ENCODE results near the gene EFHB.
A peak's percentile ranks its signal among the peaks of the same experiment; 100 is the strongest.
"Not testable (repeated sequence)": the region's sequence is repeated elsewhere in the genome, so short reads cannot be mapped to it uniquely, and the experiment has no call there.

The EFHB gene

DNA sequence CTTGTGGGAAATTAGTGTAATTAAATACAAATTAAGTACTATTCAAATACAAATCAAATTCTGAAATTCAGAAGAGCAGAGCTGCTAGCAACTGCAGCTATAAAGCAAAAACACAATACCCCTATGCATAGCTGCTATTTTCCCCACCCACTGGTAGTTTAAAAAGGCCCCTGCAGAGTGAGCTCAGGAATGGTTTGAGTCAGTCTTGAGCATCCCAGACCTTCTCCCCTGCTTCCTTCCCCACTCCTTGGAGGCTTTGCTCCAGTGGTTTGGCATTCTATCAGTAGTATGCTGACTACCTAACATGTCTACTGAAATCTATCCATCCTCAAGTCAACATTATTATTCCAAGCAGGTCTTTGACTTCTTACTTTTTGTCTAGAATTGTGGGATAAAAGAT is 53.0 kb downstream of the EFHB start:
- H3K9me3 ChIP-seq: no peaks in the 10 kb centered on the region
- H3K4me1 ChIP-seq: no peaks in the 10 kb centered on the region
- no peak overlapping the region for H3K27ac ChIP-seq
- no peaks in the 10 kb centered on the region for H3K27me3 ChIP-seq
- no peak for TF ChIP-seq CTCF (IDR thresholded peaks at IDR 0.05)
- H3K4me3 ChIP-seq: no peak overlapping the region
- no peak for DNase-seq
- H3K36me3 ChIP-seq: no peaks in the 10 kb centered on the region
- intact Hi-C loops (cut with DNase I; ENCODE audit: low total_unique reads): no loop called here

DNA sequence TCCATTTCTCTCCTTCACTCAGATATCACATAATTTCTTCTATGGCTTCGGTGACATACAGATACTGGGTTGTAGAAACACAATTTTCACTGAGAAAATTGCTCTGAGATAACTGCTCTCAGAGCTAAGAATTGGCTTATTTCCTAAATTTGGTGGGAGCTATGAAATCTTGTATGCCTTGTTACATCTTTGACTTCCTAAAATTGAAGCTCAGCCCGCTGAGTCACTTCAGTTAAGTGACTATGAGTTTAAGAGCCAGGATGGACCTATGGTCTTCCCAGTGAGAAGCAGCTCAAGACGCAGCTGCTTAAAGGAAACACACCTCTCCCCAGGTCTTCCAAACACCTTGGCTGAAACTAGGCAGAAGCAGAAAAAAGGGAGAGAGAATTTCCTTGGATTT is 56.4 kb downstream of the EFHB start:
- intact Hi-C loops (cut with DNase I; ENCODE audit: low total_unique reads): no loop called here
- Histone ChIP-seq H3K27ac (no peak overlapping the region), H3K27me3 (no peaks in the 10 kb centered on the region), H3K36me3 (no peaks in the 10 kb centered on the region), H3K9me3 (no peaks in the 10 kb centered on the region), H3K4me1 (no peaks in the 10 kb centered on the region), H3K4me3 (no peak overlapping the region)
- DNase-seq: no peak
- TF ChIP-seq CTCF (IDR thresholded peaks at IDR 0.05): no peak

DNA sequence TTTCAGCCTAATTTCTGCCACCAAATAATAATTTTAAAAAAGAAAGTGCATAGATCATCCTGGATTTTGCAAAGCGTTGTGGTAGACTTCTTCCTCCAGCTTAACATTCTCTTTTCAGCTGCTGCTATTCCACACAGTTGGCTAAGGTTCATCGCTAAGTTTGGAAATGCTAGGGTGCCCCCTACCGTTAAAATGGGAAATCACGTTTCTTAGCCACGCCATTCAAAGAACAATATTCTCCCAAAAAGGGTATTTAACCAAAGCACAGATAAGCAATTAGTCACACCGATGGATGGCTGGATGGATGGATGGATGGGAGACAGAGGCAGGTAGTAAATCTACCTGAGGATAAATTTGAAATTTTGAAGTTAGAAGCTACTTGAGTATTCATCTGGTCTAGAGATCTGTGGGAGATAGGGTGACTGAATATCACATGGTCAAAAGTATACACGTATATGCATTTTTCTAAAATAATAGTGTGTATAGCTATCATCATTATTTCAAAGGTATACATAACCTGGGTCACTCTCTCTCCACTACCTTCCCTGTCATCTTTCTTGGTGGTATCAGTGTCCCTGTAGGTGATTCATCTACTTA is 67.2 kb downstream of the EFHB start:
- peak in 1 of 2 donors; percentile 37 for DNase-seq
- intact Hi-C loops (cut with DNase I; ENCODE audit: low total_unique reads): loop anchor here (10.0 kb wide), 1 partner anchor 802 kb away; no protein-coding TSS in a partner anchor
- H3K4me3 ChIP-seq: no peak overlapping the region
- no peaks in the 10 kb centered on the region for H3K27me3 ChIP-seq
- no peaks in the 10 kb centered on the region for H3K9me3 ChIP-seq
- H3K4me1 ChIP-seq: no peaks in the 10 kb centered on the region
- no peaks in the 10 kb centered on the region for H3K36me3 ChIP-seq
- H3K27ac ChIP-seq: no peak overlapping the region
- TF ChIP-seq CTCF (IDR thresholded peaks at IDR 0.05): peak; percentile 66 to 77

- H3K4me1 ChIP-seq; DNase-seq; intact Hi-C loops (cut with DNase I; ENCODE audit: low total_unique reads); H3K4me3 ChIP-seq; H3K36me3 ChIP-seq; H3K27me3 ChIP-seq; H3K9me3 ChIP-seq; H3K27ac ChIP-seq: not testable (repeated sequence)
Observed at GRCh38 chr3:19855318-19855717, 78.7 kb downstream of the EFHB start.

- H3K4me3 ChIP-seq; H3K27me3 ChIP-seq; H3K4me1 ChIP-seq; intact Hi-C loops (cut with DNase I; ENCODE audit: low total_unique reads); DNase-seq; H3K9me3 ChIP-seq; H3K36me3 ChIP-seq; H3K27ac ChIP-seq: not testable (repeated sequence)
Observed at GRCh38 chr3:19846609-19847008, 87.4 kb downstream of the EFHB start.

All from tibial artery (tissue), 4 donors.